GM12878 (cell line): ENCODE measurements around the gene BICD1. TPM values are rescaled to one million over a fixed set of nuclear protein-coding genes. Genes with fewer than 3 reads are reported as not detected.

ENCODE experiments used
- BMI1 ChIP-seq: fragments of 450-650 bp; IDR thresholded peaks from 2 replicates; pipeline ENCODE4 v1.6.1; 2016; ENCODE audit warnings: mild to moderate bottlenecking, moderate library complexity, borderline replicate concordance
- BRCA1 ChIP-seq: IDR thresholded peaks from 2 replicates; pipeline ENCODE4 v1.6.1; 2011; ENCODE audit warnings: low read depth, low read length, improper control_type of control experiment
- CBFB ChIP-seq: IDR thresholded peaks from 2 replicates; pipeline ENCODE4 v1.6.1; 2016; ENCODE audit warnings: antibody characterized with exemption, low read depth
- CTCF ChIP-seq, 3 experiments: IDR thresholded peaks in 2 of 3; conservative IDR thresholded peaks in 1 of 3; 2 replicates each; pipeline ENCODE4 v1.5.1; 2011; ENCODE audit warnings: low read depth in 3 of 3, low read length in 3 of 3, mild to moderate bottlenecking in 3 of 3, control low read depth in 2 of 3, moderate library complexity in 2 of 3, inconsistent platforms in 1 of 3, mixed read lengths in 1 of 3; ENCODE audit not compliant: control insufficient read depth in 2 of 3, insufficient read depth in 1 of 3; ENCODE audit errors: extremely low read depth in 1 of 3
- MAX ChIP-seq: IDR thresholded peaks from 2 replicates; pipeline ENCODE4 v1.6.1; 2012; ENCODE audit warnings: low read depth, low read length, improper control_type of control experiment
- NFYB ChIP-seq: IDR thresholded peaks from 2 replicates; pipeline ENCODE4 v1.6.1; 2011; ENCODE audit warnings: low read depth, mild to moderate bottlenecking, low read length, improper control_type of control experiment, moderate library complexity; ENCODE audit not compliant: insufficient read depth
- RUNX3 ChIP-seq: IDR thresholded peaks from 2 replicates; pipeline ENCODE4 v1.6.1; 2012; ENCODE audit warnings: low read length, inconsistent platforms
- USF2 ChIP-seq: IDR thresholded peaks from 2 replicates; pipeline ENCODE4 v1.6.1; 2011; ENCODE audit warnings: low read depth, low read length, improper control_type of control experiment, borderline replicate concordance
- ZNF24 ChIP-seq: fragments of 450-650 bp; IDR thresholded peaks from 2 replicates; pipeline ENCODE4 v1.6.1; 2017; ENCODE audit warnings: antibody characterized with exemption, mild to moderate bottlenecking
- ZSCAN29 ChIP-seq: fragments of 450-650 bp; IDR thresholded peaks from 2 replicates; pipeline ENCODE4 v1.6.1; 2017; ENCODE audit warnings: mild to moderate bottlenecking, moderate library complexity
- polyA plus RNA-seq, 11 experiments: library from polyadenylated mRNA; depleted of rRNA in 4 of 11; unstranded in 6 of 11; stranded (reverse) in 5 of 11; fragments of >200 nt; fragmentation: Nextera tagmentation in 4 of 11; fragmentation: Illumina TruSeq in 1 of 11; extraction: Ambion mirVana in 4 of 11; extraction: Trizol in 1 of 11; gene quantifications; 1 replicate in 1 of 11; 2 replicates in 10 of 11; pipeline versions ENCODE4 v1.2.1 to v1.2.3, GENCODE V29; 2011 to 2016; ENCODE audit warnings: inconsistent platforms in 2 of 11, missing spikeins in 2 of 11, low read depth in 1 of 11
- total RNA-seq, 4 experiments: library from RNA; depleted of rRNA in 3 of 4; stranded (reverse); fragments of >200 nt in 3 of 4; fragmentation: Illumina TruSeq in 1 of 4; extraction: Trizol in 1 of 4; gene quantifications; 2 replicates each; pipeline versions ENCODE4 v1.2.1 to v1.2.3, GENCODE V29; 2013 to 2021

BICD1 gene
- total and polyA plus RNA-seq, 10 of the 15 experiments (the other 5 are each of a cell fraction or from before 2014, with no cell fraction given) = 4.7 to 32.5 (median 14.4) TPM

GRCh38 chr12:32307326-32307725, 200.7 kb downstream of the BICD1 start (continued):
- TF ChIP-seq NFYB (no peak), ZSCAN29 (no peak), ZNF24 (no peak), MAX (no peak), CTCF (IDR thresholded peaks at IDR 0.05 in 2 of 3, conservative IDR thresholded peaks at IDR 0.05 in 1 of 3; ENCODE audit: control insufficient read depth in 2 of 3, extremely low read depth in 1 of 3, insufficient read depth in 1 of 3, low read depth in 3 of 3, low read length in 3 of 3) (no peak), BMI1 (no peak), BRCA1 (no peak), RUNX3 (no peak), USF2 (no peak), CBFB (no peak)
